Activated CD4-positive, CD25-positive, alpha-beta regulatory T cell treated with anti-CD3 and anti-CD28 coated beads, Interleukin-2, amount 50 U/mL, for 72 hours (primary cell): Measurements from ENCODE around the gene PHPT1.
"Not testable (repeated sequence)": the region's sequence is repeated elsewhere in the genome, so short reads cannot be mapped to it uniquely, and the experiment has no call there.

Source experiments
- DNase-seq: peaks from one replicate; pipeline ENCODE4 v3.0.0; 2021

Gene PHPT1

DNA sequence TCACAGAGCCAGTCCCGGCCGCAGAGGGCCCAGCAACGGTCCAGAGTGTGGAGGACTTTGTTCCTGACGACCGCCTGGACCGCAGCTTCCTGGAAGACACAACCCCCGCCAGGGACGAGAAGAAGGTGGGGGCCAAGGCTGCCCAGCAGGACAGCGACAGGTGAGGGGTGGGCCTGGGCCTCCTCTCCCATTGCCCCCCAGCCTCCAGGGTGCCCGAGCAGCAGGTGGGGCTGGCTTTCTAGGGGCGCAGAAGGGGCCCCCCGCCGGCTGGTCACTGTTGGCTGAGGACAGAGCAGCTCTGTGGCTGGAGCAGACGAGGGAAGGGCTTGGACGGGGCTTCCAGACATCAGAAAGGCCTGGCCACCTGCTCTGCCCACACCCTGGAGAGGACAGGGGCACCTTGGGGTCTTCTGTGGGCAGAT, 11.3 kb upstream of the PHPT1 start:
- DNase-seq, result not testable (repeated sequence)

GRCh38 chr9:136838314-136839228, 10.6 kb upstream of the PHPT1 start:
- no peak for DNase-seq

- no peak for DNase-seq
Measured at GRCh38 chr9:136839229-136840139, 9.7 kb upstream of the PHPT1 start.

GRCh38 chr9:136840140-136840876, 8.9 kb upstream of the PHPT1 start:
- DNase-seq, result no peak

- DNase-seq, result no peak
Measured at GRCh38 chr9:136840877-136841645, 8.1 kb upstream of the PHPT1 start.

GRCh38 chr9:136841646-136842379, 7.4 kb upstream of the PHPT1 start:
- not testable (repeated sequence) for DNase-seq

GRCh38 chr9:136842380-136842948, 6.7 kb upstream of the PHPT1 start, which contains the start of gene AJM1:
Gene AJM1, plus strand, starts transcription at chr9:136842478. Its CDS starts 1,937 bp downstream, at chr9:136844415.
- peak; percentile 78 for DNase-seq

GRCh38 chr9:136843159-136843800, 5.9 kb upstream of the PHPT1 start:
- not testable (repeated sequence) for DNase-seq

DNA sequence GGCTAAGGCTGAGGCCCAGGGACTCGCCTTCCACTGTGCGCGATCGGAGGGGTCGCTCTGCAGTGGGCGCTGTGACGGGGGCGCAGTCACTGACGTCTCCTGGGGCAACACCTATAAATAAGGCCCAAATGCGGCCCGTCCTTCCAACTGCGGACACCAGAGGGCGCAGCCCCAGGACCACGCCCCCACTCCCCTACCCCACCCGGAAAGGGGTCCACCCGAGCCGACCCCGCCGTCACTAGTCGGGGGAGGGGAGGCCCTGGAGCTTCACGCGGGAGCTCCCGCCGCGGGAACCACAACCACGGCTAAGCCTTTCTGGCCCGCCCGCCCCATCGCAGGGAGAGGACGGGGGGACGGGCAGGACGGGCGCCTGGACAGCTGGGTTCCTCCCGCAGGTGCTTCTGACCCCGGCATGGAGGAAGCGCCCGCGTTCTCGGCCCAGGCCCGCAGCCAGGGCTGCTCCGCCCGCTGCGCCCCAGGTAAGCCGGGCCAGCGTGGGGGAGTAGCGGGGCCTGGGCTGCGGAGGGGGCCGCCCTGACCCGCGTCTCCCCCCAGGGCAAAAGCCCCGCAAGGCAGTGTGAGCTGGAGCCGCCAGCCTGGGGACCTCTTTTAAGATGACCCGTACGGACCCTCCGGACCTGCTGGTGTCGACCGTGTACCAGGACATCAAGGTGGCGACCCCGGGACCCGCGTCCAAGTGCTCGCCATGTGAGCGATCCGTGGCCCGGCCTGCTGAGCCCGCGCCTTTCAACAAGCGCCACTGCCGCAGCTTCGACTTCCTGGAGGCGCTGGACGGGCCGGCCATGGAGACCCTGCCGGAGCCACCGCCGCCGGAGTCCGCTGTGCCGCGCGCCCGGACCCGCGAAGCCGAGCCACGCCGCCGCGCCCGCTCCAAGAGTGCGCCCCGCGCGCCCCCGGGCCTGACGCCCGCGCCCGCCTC, 5.1 kb upstream of the PHPT1 start:
- peak; percentile 75 for DNase-seq

DNA sequence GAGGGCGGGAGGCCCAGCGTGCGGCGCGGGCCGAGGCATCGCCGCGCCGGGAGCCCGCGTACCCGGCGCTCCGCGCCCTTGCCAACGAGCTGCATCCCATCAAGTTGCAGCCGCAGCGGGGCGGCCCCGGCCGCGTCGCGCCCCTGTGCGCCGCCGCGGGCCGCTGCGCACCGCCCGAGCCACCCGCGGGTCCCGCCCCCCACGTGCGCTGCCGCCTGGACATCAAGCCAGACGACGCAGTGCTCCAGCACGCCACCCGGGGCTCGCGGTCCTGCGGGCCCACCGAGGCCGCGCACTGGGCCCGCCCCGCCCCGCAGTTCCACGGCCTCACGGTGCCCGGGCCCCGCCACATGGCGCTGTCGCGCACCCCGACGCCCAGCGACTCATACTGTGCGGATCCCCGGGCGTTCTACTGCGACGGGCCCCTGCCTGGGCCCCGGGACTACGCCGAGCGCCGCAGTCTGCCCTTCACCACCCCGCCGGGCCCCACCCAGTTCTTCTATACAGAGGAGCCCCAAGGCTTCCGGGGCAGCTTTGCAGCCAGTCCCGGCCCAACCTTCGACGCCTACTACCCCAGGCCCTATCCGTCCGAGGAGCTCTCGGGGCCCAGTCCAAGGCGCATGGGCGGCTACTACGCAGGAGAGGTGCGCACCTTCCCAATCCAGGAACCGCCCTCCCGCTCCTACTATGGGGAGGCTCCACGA, 4.3 kb upstream of the PHPT1 start:
- no peak for DNase-seq

DNA sequence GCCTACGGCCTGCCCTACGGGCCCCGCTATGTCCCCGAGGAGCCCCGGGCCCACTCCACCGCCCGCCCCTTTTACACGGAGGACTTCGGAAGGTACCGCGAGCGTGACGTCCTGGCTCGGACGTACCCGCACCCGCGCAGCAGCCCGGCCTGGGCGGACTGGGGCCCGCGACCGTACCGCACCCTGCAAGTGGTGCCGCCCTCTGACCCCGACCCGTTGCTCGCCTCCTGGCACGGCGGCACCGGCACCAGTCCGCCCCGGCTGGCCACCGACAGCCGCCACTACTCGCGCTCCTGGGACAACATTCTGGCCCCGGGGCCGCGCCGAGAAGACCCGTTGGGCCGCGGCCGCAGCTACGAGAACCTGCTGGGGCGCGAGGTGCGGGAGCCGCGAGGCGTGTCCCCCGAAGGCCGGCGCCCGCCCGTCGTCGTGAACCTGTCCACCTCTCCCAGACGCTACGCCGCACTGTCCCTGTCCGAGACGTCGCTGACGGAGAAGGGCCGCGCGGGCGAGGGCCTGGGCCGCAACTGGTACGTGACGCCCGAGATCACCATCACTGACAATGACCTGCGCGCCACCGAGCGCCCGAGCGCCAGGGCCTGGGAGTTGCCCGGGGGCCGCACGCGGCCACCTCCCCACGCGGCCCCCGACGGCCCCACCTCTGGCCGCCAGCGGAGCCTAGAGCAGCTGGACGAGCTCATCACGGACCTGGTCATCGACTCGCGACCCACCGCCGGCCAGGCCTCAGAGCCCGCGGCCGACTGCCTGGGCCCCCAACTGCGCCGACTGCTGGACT, 3.5 kb upstream of the PHPT1 start:
- no peak for DNase-seq

GRCh38 chr9:136846376-136847087, 2.7 kb upstream of the PHPT1 start:
- DNase-seq, result no peak

- DNase-seq, result no peak
Measured at GRCh38 chr9:136847088-136847825, 2.0 kb upstream of the PHPT1 start.

DNA sequence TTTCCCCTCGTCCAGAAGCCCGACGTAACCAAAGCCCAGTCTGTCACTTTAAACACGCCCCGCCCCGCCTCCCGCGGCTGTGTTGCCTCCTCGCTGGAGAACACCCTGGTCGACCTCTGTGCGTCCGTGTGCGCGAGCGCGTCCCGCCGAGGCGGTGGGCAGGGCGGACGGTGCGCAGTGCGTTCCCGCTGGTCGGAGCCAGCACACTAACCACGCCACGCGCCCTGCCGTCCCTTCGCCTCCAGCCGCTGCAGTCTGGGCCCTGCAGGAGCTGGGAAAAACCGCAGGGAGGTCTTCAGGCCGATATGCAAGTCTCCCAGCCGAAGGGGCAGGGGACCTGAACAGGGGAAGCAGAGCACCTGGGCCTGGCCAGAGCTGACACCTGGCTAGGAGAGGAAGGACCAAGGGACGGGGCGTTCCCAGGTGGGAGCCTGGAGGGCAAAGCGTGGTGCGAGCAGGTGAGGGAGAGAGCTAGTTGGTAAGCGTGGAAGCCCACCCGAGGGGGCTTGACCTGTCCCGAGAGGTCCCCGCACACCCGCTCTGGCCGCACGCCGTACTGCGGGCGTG, 1.3 kb upstream of the PHPT1 start:
- peak; percentile 77 for DNase-seq

GRCh38 chr9:136848393-136849037, 694 bp upstream of the PHPT1 start:
- no peak for DNase-seq
